HL-60 (cell line): ENCODE results near the gene RTEL1.

Experiments
- DNase-seq, 2 experiments: peaks; one replicate each; pipeline ENCODE4 v3.0.0-alpha.2; 2010 to 2020; ENCODE audit warnings: low read depth in 1 of 2, low spot score in 1 of 2
- H3K27ac ChIP-seq: fragments of 250-450 bp; sonication (Bioruptor Pico); replicated peaks from 2 replicates; pipeline ENCODE4 v1.5.1; 2020; ENCODE audit warnings: mild to moderate bottlenecking, moderate library complexity
- H3K27me3 ChIP-seq: fragments of 250-450 bp; sonication (Bioruptor Pico); 2 replicates; pipeline ENCODE4 v1.5.1; 2021; ENCODE audit warnings: mild to moderate bottlenecking, moderate library complexity; ENCODE audit not compliant: insufficient read depth, poor library complexity, severe bottlenecking
- H3K4me3 ChIP-seq: replicated peaks from 2 replicates; pipeline ENCODE4 v1.5.1; 2011; ENCODE audit warnings: mild to moderate bottlenecking, control low read depth, low read length; ENCODE audit not compliant: insufficient read depth
- GABPA ChIP-seq: IDR thresholded peaks from 2 replicates; pipeline ENCODE4 v1.6.1; 2012; ENCODE audit warnings: low read depth
- POLR2AphosphoS5 ChIP-seq: IDR thresholded peaks from 2 replicates; pipeline ENCODE4 v1.6.1; 2012; ENCODE audit warnings: low read depth
- SPI1 ChIP-seq: IDR thresholded peaks from 2 replicates; pipeline ENCODE4 v1.6.1; 2012; ENCODE audit warnings: low read depth, mild to moderate bottlenecking, borderline replicate concordance
- TF ChIP-seq, protein P1 (sequence below): IDR thresholded peaks from 2 replicates; pipeline ENCODE4 v1.6.1; 2012; ENCODE audit warnings: low read depth; ENCODE audit not compliant: insufficient replicate concordance
- TF ChIP-seq, protein P2 (sequence below): IDR thresholded peaks from one replicate; pipeline ENCODE4 v1.5.1; 2011; ENCODE audit warnings: low read length, control low read depth, inconsistent platforms; ENCODE audit not compliant: insufficient read depth

Gene RTEL1

DNA sequence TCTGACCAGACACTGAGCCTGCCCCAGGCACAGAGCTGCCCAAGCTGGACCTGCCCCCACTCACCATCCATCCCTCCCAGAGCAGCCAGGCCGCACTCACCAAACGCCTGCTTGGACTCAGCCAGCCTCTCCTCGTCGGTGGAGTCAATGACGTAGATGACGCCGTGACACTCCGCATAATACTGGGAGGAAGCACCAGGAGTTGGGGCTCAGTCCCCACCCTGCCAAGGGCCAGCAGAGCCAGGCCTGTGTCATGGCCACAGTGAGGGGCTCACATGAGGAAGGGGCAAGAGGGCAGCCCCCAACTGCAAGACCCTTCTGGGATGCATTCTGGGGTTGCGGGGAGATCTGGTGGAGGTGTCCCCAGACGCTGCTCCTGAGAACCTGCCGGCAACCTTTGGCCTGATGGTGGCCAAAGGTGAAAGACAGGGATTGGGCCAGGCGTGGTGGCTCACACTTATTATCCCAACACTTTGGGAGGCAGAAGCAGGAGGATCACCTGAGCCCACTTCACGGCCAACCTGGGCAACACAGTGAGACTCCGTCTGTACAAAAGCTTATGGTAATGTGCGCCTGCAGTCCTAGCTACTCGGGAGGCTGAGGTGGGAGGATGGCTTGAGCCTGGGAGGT lies 44.0 kb downstream of the RTEL1 start:
- Histone ChIP-seq H3K4me3 (no peak overlapping the region), H3K27me3 (no peaks in the 10 kb centered on the region), H3K27ac (no peak overlapping the region)
- TF ChIP-seq POLR2AphosphoS5 (no peak), SPI1 (no peak), GABPA (no peak)
- TF ChIP-seq, protein P1, sequence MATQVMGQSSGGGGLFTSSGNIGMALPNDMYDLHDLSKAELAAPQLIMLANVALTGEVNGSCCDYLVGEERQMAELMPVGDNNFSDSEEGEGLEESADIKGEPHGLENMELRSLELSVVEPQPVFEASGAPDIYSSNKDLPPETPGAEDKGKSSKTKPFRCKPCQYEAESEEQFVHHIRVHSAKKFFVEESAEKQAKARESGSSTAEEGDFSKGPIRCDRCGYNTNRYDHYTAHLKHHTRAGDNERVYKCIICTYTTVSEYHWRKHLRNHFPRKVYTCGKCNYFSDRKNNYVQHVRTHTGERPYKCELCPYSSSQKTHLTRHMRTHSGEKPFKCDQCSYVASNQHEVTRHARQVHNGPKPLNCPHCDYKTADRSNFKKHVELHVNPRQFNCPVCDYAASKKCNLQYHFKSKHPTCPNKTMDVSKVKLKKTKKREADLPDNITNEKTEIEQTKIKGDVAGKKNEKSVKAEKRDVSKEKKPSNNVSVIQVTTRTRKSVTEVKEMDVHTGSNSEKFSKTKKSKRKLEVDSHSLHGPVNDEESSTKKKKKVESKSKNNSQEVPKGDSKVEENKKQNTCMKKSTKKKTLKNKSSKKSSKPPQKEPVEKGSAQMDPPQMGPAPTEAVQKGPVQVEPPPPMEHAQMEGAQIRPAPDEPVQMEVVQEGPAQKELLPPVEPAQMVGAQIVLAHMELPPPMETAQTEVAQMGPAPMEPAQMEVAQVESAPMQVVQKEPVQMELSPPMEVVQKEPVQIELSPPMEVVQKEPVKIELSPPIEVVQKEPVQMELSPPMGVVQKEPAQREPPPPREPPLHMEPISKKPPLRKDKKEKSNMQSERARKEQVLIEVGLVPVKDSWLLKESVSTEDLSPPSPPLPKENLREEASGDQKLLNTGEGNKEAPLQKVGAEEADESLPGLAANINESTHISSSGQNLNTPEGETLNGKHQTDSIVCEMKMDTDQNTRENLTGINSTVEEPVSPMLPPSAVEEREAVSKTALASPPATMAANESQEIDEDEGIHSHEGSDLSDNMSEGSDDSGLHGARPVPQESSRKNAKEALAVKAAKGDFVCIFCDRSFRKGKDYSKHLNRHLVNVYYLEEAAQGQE, result no peak
- TF ChIP-seq, protein P2, sequence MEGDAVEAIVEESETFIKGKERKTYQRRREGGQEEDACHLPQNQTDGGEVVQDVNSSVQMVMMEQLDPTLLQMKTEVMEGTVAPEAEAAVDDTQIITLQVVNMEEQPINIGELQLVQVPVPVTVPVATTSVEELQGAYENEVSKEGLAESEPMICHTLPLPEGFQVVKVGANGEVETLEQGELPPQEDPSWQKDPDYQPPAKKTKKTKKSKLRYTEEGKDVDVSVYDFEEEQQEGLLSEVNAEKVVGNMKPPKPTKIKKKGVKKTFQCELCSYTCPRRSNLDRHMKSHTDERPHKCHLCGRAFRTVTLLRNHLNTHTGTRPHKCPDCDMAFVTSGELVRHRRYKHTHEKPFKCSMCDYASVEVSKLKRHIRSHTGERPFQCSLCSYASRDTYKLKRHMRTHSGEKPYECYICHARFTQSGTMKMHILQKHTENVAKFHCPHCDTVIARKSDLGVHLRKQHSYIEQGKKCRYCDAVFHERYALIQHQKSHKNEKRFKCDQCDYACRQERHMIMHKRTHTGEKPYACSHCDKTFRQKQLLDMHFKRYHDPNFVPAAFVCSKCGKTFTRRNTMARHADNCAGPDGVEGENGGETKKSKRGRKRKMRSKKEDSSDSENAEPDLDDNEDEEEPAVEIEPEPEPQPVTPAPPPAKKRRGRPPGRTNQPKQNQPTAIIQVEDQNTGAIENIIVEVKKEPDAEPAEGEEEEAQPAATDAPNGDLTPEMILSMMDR, result no peak
- DNase-seq, result no peak

GRCh38 chr20:63702751-63703470 lies 44.8 kb downstream of the RTEL1 start:
- Histone ChIP-seq H3K27me3 (no peaks in the 10 kb centered on the region), H3K4me3 (no peak overlapping the region), H3K27ac (no peak overlapping the region)
- TF ChIP-seq SPI1, result no peak
- TF ChIP-seq, protein P1, result no peak
- no peak; the same call in none of the 2 replicates for TF ChIP-seq POLR2AphosphoS5
- TF ChIP-seq, protein P2, result no peak
- no peak for TF ChIP-seq GABPA
- no peak for DNase-seq

DNA sequence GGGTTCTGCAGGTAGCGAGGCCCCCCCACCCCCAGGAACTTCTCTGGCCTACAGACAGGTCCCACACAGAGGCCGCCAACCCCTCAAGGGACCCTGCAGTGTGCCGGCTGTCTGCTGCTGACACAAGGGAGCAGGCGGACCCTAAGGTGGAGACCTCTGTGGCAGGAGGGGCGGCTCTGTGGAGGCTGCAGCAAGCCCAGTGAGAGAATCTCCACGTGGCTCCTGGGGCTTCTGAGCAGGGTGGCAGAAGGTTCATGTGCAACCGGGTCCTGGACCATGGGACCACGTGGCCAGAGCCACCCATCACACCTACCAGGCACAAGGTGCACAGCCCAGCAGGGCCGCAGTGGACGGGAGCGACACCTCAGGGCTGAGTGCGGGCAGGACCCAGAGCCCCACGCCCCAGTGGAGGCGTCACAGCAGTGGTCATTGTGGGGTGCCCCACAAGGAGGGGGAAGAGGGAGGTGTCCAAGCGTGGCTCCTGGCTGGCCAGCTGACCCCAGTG lies 45.4 kb downstream of the RTEL1 start:
- H3K4me3 ChIP-seq, result no peak overlapping the region
- no peak overlapping the region for H3K27ac ChIP-seq
- TF ChIP-seq, protein P1, result no peak
- TF ChIP-seq GABPA (no peak), SPI1 (no peak), POLR2AphosphoS5 (no peak)
- TF ChIP-seq, protein P2, result no peak
- H3K27me3 ChIP-seq, result no peaks in the 10 kb centered on the region
- DNase-seq, result no peak
